Fibroblast of upper back skin (primary cell): ENCODE measurements around the gene EIF5A2.
"Not testable (repeated sequence)": the region's sequence is repeated elsewhere in the genome, so short reads cannot be mapped to it uniquely, and the experiment has no call there.

Experiments used
- DNase-seq: peaks from one replicate; pipeline ENCODE4 v3.0.0-alpha.2; 2013

EIF5A2 gene

DNA sequence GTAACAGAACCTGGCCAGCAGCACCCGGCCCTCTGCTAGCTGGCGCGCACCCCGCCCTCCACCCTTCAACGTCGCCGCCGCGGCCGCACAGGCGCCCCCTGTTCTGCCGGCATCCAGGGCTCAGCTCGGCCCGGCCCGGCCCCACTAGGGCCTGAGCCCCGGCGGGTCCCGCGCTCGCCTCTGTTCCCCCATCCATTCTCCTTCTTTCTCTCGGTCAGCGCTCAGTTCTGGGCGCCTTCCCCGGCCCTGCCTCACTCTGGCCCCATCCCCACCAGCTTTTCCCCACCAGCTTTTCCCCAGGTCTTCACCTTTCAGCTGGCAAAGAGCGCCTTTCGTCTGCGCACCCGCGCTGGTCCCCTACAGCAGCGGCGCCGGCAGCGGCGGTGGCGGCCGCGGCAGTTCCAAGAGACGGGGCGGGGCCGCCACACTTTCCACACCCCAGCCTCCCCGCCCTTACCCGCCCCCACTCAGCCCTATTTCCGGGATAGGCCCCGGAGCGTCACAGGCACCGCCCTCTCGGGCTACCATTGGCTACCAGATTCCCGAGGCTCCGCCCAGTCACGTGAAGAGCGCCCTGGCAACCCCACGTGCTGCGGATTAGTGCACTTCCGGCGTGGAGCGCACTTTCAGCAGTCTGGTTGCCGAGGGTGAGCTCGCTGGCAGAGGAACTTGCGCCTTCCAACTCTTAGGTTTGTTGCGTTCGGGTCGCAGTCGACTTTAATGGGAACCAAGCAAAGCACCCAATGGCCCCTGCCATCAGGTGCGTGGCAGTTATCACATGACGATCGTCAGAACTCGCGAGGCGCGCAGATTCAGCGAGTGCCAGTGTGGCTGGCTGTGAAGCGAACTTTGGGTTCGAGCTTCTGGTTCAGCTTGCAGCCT lies at the start of gene EIF5A2:
EIF5A2 (minus strand) TSS at position 403 of the 882 bp plus-strand sequence. CDS start 831 bp downstream, outside the sequence.
- DNase-seq: peak; percentile 96

DNA sequence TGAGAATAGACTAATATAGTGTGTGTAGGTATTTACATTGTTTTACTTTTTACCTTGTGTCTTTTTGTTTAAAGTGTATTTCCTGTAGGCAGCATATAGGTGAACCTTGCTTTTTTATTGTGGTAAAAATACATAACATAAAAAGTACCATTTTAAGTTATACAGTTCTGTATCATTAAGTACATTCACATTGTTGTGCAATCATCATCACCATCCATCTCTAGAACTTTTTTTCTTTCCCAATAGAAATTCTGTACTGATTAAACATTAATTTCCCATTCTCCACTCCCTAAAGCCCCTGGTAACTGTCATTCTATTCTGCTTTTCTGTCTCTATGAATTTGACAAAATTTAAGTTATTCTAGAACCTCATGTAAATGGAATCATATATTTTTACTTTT lies 48.2 kb upstream of the EIF5A2 start:
- no peak for DNase-seq

DNA sequence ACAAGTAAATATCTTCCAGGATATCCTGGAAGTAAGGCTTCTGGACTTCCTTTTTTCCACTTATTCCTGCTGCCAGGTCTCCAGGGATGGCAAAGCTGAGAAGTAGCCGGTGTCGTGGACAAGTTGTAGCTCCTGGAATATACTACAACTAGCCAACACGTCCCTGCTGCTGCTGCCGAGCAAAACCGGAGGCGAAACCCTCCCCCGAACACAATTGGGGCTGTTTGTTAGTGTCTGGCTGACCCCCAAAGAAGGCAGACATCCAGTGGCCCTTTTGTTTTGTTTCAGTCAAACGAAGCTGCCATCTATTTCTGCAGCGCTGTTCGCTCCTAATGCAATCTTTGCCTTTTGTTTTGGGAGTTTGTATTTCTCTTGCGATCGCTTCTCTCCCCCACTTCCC lies 45.3 kb upstream of the EIF5A2 start:
- DNase-seq: no peak

- no peak for DNase-seq
Observed at GRCh38 chr3:170953229-170953628, 44.8 kb upstream of the EIF5A2 start.

- DNase-seq: no peak
Observed at GRCh38 chr3:170949211-170949610, 40.8 kb upstream of the EIF5A2 start.

- no peak for DNase-seq
Observed at GRCh38 chr3:170947018-170947769, 38.8 kb upstream of the EIF5A2 start.

- no peak for DNase-seq
Observed at GRCh38 chr3:170942011-170942410, 33.6 kb upstream of the EIF5A2 start.

DNA sequence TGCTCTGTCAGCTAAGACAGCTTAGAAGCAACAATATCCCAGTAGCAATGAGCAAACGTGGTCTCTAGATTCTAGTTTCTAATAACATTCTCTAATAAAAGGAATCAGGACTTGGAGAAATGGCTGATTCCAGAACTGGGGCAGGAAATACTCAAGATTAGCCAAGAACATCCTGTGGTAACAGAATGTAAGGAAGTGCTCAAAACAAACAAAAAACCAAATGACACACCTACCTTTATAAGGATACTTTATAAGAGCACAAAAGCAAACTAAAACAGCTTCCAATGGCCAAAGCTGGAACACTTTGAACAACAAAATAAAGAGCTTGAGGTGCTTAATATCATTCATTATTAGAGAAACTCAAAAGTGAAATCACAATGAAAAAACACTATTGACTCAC lies 33.1 kb upstream of the EIF5A2 start:
- no peak for DNase-seq

DNA sequence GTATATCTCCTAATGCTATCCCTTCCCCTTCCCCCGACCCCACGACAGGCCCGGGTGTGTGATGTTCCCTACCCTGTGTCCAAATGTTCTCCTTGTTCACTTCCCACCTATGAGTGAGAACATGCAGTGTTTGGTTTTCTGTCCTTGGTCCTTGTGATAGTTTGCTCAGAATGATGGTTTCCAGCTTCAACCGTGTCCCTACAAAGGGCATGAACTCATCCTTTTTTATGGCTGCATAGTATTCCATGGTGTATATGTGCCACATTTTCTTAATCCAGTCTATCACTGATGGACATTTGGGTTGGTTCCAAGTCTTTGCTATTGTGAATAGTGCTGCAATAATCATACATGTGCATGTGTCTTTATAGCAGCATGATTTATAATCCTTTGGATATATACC lies 24.6 kb upstream of the EIF5A2 start:
- DNase-seq: not testable (repeated sequence)

DNA sequence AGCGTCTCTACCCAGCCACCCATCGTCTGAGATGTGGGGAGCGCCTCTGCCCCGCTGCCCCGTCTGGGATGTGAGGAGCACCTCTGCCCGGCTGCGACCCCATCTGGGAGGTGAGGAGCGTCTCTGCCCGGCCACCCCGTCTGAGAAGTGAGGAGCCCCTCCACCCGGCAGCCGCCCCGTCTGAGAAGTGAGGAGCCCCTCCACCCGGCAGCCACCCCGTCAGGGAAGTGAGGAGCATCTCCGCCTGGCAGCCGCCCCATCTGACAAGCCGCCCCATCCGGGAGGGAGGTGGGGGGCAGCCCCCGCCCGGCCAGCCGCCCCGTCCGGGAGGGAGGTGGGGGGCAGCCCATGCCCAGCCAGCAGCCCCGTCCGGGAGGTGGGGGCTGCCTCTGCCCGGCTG lies 15.1 kb upstream of the EIF5A2 start:
- DNase-seq: not testable (repeated sequence)

DNA sequence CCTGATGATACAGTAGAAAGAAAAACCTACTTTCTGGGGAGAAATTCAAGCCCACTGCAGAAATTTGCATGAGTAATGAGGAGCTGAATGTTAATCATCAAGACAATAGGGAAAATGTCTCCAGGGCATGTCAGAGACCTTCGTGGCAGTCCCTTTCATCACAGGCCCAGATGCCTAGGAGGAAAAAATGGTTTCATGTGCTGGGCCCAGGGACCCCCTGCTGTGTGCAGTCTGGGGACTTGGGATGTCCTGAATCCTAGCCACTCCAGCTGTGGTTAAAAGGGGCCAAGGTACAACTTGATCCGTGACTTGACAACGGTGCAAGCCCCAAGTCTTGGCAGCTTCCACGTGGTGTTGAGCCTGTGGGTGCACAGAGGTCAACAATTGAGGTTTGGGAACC lies 10.3 kb upstream of the EIF5A2 start:
- DNase-seq: no peak

DNA sequence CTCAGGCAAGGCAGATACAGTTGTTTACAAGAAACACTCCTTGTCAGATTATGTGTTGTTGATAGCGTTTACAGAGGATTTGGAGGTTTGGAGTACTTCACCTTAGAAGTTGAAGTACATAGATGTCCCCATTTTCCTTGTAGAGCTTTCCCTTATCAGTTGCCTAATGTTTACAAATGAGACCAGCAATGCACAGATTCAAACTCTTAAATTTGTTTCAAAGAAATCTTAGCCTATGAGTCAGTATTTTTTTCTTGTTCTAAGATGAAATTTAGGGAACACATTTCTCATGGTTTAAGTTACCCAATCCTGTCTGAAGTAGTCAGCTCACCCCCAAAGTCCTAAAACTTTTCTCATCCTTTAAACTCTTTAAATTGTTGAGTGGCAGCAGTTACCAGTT lies 6.3 kb upstream of the EIF5A2 start:
- DNase-seq: no peak

GRCh38 chr3:170914212-170914611 lies 5.8 kb upstream of the EIF5A2 start:
- no peak for DNase-seq

DNA sequence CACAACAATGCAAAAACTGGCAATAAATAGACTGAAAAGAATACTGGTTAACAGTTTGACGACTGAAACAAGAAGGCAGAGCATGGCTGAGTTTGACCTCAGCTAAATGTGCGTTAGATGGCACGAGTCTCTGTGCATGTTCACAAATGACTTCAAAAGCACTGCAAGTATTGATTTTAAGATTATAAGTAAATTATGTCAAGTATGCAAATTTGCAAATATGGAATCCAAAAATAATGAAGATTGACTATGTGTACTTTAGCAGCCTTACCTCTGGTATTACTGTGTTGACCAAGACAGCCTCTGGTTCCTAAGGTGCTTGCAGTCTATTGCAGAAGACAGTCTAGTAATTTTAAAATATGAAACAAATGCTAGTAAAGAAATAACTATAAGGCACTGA lies 2.6 kb upstream of the EIF5A2 start:
- no peak for DNase-seq

- DNase-seq: no peak
Observed at GRCh38 chr3:170910542-170910941, 2.1 kb upstream of the EIF5A2 start.

DNA sequence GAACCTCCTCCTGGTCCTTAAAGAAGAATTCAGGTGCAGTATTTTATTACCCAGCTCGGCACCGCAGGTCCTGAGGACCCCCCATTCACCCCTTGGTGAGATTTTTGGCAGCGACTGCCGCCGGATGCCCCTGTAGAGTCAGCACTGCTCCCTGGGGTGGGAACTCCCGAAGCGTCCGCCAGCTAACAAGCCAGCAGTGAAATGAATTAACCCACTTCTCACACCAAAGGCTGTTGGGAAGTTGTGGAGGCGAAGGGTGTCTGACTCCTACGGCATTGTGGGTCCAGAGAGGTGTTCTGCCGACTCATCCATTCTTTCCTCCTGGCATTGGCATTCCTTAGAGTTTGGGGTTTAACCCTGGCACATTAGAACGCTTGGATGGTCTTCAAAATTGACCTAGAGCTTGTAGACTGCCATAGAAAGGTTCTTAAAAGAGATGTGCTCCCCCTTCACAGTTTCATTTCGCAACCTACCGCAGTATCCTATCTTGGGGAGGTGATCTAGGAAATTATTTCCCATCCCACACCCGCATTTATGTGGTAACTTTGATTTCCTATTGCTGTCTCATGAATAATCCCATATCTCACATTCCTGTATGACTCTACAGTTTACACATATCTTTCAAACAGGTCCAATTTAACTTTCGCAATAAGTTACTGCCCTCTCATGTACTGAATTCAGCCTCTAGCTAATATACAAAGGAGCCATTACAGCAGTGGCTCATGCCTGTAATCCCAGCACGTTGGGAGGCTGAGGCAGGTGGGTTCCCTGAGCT lies 879 bp upstream of the EIF5A2 start:
- peak; percentile 94 for DNase-seq

GRCh38 chr3:170907637-170908234 lies 701 bp downstream of the EIF5A2 start:
- no peak for DNase-seq

- no peak for DNase-seq
Observed at GRCh38 chr3:170905862-170906261, 2.6 kb downstream of the EIF5A2 start.

GRCh38 chr3:170903123-170903522 lies 5.3 kb downstream of the EIF5A2 start:
- DNase-seq: no peak

DNA sequence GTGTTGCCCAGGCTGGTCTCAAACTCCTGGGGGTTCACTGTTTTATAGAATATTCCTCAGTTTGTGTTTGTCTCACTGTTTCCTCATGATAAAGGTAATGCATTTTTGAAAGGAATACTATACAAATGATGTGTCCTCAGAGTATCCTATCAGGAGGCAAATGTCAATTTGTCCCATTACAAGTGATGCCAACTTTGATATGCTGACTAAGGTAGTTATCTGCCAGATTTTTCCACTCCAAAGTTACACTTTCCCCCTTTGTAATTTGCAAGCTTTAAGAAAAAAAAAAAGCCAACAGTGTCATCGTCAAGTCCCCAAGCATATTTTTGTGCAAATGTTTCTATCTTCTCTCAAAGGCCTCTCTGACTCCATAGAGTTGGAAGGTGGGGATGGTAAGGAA lies 9.0 kb downstream of the EIF5A2 start:
- DNase-seq: no peak

DNA sequence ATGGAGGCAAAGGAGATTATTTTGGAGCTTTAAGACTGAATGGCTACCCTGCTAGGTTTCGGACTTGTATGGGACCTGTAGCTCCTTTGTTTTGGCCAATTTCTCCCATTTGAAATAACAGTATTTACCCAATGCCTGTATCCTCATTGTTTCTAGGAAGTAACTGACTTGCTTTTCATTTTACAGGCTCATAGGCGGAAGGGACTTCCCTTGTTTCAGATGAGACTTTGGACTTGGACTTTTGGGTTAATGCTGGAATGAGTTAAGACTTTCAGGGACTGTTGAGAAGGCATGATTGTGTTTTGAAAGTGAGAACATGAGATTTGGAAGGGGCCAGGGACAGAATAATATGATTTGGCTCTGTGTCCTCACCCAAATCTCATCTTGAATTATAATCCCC lies 10.5 kb downstream of the EIF5A2 start:
- DNase-seq: no peak

GRCh38 chr3:170897199-170897598 lies 11.2 kb downstream of the EIF5A2 start:
- not testable (repeated sequence) for DNase-seq

GRCh38 chr3:170896781-170897180 lies 11.7 kb downstream of the EIF5A2 start:
- DNase-seq: no peak
